Ovary (tissue), 9 donors: ENCODE data around the gene FAM20C. TPM values are rescaled to one million over a fixed set of nuclear protein-coding genes. Genes with fewer than 3 reads are reported as not detected.

Source experiments
- DNase-seq, 5 donors: peaks; one replicate each; pipeline ENCODE4 v3.0.0-alpha.2; 2019 to 2020
- H3K27ac ChIP-seq, 2 donors: fragments of 200-600 bp; one replicate each; pipeline versions ENCODE4 v1.5.1 to v1.8.0; 2019 to 2022
- H3K27me3 ChIP-seq: fragments of 200-600 bp; one replicate; pipeline ENCODE4 v1.8.0; 2022
- H3K36me3 ChIP-seq: fragments of 200-600 bp; sonication (generic); one replicate; pipeline ENCODE4 v1.5.1; 2019
- H3K4me1 ChIP-seq: one replicate; pipeline ENCODE4 v1.8.1; 2013; ENCODE audit warnings: mild to moderate bottlenecking, moderate library complexity; ENCODE audit not compliant: insufficient read depth
- H3K4me3 ChIP-seq: fragments of 200-600 bp; sonication (generic); one replicate; pipeline ENCODE4 v1.5.1; 2017
- H3K9me3 ChIP-seq, 2 donors: fragments of 200-600 bp in 1 of 2; sonication (generic) in 1 of 2; one replicate each; pipeline versions ENCODE4 v1.5.1 to v1.8.1; 2013 to 2019; ENCODE audit warnings: mild to moderate bottlenecking in 1 of 2, moderate library complexity in 1 of 2
- EP300 ChIP-seq: sonication (generic); formaldehyde crosslinking; IDR thresholded peaks from one replicate; pipeline ENCODE4 v1.6.1; 2017; ENCODE audit warnings: antibody characterized with exemption
- POLR2A ChIP-seq: fragments of 450-650 bp; IDR thresholded peaks from one replicate; pipeline ENCODE4 v1.6.1; 2017; ENCODE audit warnings: antibody characterized with exemption, mild to moderate bottlenecking, moderate library complexity
- WGBS, 3 donors: extraction: QIAGEN DNeasy Blood & Tissue Kit in 1 of 3; methylation state at CpG; one replicate each; pipeline versions ENCODE4 v1.1.5 to v1.1.7; 2013 to 2017; 5-methylcytosine and 5-hydroxymethylcytosine counted together
- intact Hi-C, 4 donors: fragments of 100-400 bp; cut with DNase I; formaldehyde crosslinking; loops; one replicate each; pipeline versions ENCODE4 v1.11.0 to v1.15.1; 2022 to 2023
- polyA plus RNA-seq, 2 donors: library from polyadenylated mRNA; stranded (reverse); fragments of 200-250 nt in 1 of 2; fragments of 350-450 nt in 1 of 2; fragmentation: Illumina TruSeq in 1 of 2; extraction: RNeasy Lipid Tissue Mini Kit (QIAGEN cat#74804) in 1 of 2; gene quantifications; one replicate each; pipeline ENCODE4 v1.2.3, GENCODE V29; 2013 to 2014
- total RNA-seq, 7 donors: library from RNA; depleted of rRNA in 2 of 7; stranded (reverse); fragments of >200 nt in 2 of 7; fragmentation: NEBNext Ultra II Directional in 3 of 7; extraction: Animal tissue kit (Norgen Biotek cat#: 25700) in 3 of 7; gene quantifications; one replicate each; pipeline versions ENCODE4 v1.1.0 to v1.2.4, GENCODE V29; 2016 to 2023
- TF ChIP-seq, protein P1 (sequence below), 3 donors: fragments of 450-650 bp in 2 of 3; fragments of 200-600 bp in 1 of 3; IDR thresholded peaks; one replicate each; pipeline versions ENCODE4 v1.5.1 to v1.8.0; 2016 to 2022; ENCODE audit warnings: antibody characterized with exemption in 3 of 3, mild to moderate bottlenecking in 1 of 3
- donor health status: DM: no; HTN: no; CAD: no; lungs with moderate emphysema.
- donor health status: DM: no; HTN: no; CAD: no.
- donor health status: Bipolar disorder and iron deficiency.
- donor health status: DM: yes; HTN: yes; CAD: no.
- donor health status: DM: no; HTN: no; CAD: no.
- donor health status: DM: yes; HTN: yes; CAD: no.

Gene FAM20C
- total and polyA plus RNA-seq, 9 donors, result 6.2 to 80.4 (median 33.5) TPM

- DNase-seq, result peak in 2 of 5 donors; percentile 51 to 53
- peaks cover 15% of the 10 kb centered on the region for H3K4me1 ChIP-seq
- peak overlapping the region; percentile 51 to 93 for H3K27ac ChIP-seq
Observed at GRCh38 chr7:191105-191980, 1.0 kb upstream of the FAM20C start.

GRCh38 chr7:192701-193480 is 520 bp downstream of the FAM20C start:
- TF ChIP-seq POLR2A, result no peak
- TF ChIP-seq EP300, result no peak
- TF ChIP-seq, protein P1, sequence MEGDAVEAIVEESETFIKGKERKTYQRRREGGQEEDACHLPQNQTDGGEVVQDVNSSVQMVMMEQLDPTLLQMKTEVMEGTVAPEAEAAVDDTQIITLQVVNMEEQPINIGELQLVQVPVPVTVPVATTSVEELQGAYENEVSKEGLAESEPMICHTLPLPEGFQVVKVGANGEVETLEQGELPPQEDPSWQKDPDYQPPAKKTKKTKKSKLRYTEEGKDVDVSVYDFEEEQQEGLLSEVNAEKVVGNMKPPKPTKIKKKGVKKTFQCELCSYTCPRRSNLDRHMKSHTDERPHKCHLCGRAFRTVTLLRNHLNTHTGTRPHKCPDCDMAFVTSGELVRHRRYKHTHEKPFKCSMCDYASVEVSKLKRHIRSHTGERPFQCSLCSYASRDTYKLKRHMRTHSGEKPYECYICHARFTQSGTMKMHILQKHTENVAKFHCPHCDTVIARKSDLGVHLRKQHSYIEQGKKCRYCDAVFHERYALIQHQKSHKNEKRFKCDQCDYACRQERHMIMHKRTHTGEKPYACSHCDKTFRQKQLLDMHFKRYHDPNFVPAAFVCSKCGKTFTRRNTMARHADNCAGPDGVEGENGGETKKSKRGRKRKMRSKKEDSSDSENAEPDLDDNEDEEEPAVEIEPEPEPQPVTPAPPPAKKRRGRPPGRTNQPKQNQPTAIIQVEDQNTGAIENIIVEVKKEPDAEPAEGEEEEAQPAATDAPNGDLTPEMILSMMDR (IDR thresholded peaks at IDR 0.05), result no peak
- H3K27ac ChIP-seq, result peak overlapping the region; percentile 26 to 93
- no peaks in the 10 kb centered on the region for H3K27me3 ChIP-seq
- WGBS, 3 donors, result 0 to 1% (median 1%) methylated on average over 2 to 108 of the region's 119 CpGs
- H3K4me3 ChIP-seq, result peak overlapping the region; percentile 50
- DNase-seq, result peak in 2 of 5 donors; percentile 54 to 57
- peaks cover 15% of the 10 kb centered on the region for H3K4me1 ChIP-seq
- H3K36me3 ChIP-seq, result no peaks in the 10 kb centered on the region
- intact Hi-C loops, result loop anchor here in 1 of 4 donors (5.0 kb wide), 1 partner anchor 46 kb away; no protein-coding TSS in a partner anchor
- H3K9me3 ChIP-seq, result no peaks in the 10 kb centered on the region

More at GRCh38 chr7:191105-191980, 1.0 kb upstream of the FAM20C start:
- Histone ChIP-seq H3K27me3 (no peaks in the 10 kb centered on the region), H3K9me3 (no peaks in the 10 kb centered on the region), H3K36me3 (no peaks in the 10 kb centered on the region), H3K4me3 (peak overlapping the region; percentile 50)
- TF ChIP-seq EP300, result no peak
- TF ChIP-seq POLR2A, result no peak
- TF ChIP-seq, protein P1 (IDR thresholded peaks at IDR 0.05), result no peak
- intact Hi-C loops, result loop anchor here in 1 of 4 donors (5.0 kb wide), 1 partner anchor 44 kb away; no protein-coding TSS in a partner anchor
- 16 to 17% (median 17%) methylated on average over 31 to 33 of the region's 34 CpGs for WGBS, 3 donors

DNA sequence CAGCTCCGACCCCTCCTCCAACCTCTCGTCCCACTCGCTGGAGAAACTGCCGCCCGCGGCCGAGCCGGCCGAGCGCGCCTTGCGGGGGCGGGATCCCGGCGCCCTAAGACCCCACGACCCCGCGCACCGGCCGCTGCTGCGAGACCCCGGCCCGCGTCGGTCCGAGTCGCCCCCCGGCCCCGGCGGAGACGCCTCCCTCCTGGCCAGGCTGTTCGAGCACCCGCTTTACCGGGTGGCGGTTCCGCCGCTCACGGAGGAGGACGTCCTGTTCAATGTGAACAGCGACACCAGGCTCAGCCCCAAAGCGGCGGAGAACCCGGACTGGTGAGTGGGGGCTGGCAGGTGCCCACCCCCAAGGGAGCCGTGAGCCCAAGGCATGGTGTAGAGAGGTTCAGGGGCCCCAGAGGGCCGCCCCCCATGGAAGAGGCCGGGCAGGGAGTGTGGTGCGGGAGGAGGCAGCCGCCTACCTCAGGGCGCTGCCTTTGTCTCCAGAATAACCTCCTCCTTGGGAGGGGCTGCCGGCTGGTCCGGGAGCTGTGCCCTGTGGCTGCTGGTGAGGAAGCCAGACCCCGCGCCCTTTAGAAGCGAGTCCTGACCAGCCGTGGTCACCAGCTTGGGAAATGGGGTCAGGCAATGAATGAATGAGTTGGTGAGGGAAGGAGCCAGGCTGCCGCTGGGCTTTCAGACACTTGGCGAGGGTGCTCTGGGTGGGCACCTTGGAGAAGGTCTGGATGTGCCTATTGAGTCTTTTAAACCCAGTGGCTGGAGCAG is 1.3 kb downstream of the FAM20C start:
- peaks cover 15% of the 10 kb centered on the region for H3K4me1 ChIP-seq

DNA sequence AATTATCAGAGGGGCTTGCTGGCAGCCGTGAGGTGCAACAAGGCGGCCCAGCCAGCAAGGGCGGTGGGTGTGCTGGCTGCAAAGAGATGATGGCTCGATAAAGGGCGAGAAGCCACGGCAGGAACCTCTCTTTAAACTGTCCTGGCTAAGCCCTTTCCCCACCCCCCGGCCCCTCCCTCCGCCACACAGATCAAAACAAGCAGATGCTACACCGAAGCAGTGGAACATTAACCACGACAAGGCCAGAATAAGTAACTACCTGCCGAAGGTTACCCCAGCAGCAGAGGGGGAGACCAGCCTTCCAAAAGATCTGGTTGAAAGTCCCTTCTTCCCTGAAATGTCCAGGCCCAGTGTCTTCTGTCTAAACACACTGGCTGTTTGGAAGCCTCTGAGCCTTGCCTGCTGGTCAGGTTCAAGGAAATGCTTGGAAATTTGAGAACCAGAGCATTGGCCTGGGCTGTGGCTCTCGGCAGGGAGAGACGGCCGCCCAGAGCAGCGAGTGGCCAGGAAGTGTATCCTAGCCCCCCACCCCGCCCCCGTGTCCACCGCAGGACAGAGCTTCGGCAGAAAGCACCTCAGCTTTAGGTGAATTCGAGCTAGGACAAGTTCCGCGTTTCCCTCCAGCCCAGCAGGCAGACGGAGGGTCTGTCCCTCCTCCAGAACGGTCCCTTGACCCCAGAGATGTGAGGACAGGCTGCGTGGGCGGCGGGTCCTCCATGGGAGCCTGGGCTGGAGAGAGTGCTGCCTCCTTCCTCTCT is 2.1 kb downstream of the FAM20C start:
- peak in 1 of 5 donors; percentile 67 for DNase-seq
- WGBS, 3 donors, result 10 to 18% (median 14%) methylated on average over 27 of the region's 27 CpGs
- Histone ChIP-seq H3K4me1 (peaks cover 15% of the 10 kb centered on the region), H3K27me3 (no peaks in the 10 kb centered on the region), H3K4me3 (peak overlapping the region; percentile 50), H3K9me3 (no peaks in the 10 kb centered on the region), H3K36me3 (no peaks in the 10 kb centered on the region), H3K27ac (peak overlapping the region in 1 of 2 donors; percentile 10)
- intact Hi-C loops, result loop anchor here in 1 of 4 donors (5.0 kb wide), 1 partner anchor 47 kb away; no protein-coding TSS in a partner anchor
- TF ChIP-seq EP300 (no peak), POLR2A (no peak)
- TF ChIP-seq, protein P1 (IDR thresholded peaks at IDR 0.05), result no peak

More for the DNA sequence above, 1.3 kb downstream of the FAM20C start:
- peak overlapping the region; percentile 50 for H3K4me3 ChIP-seq
- WGBS, 3 donors, result 1 to 2% (median 1%) methylated on average over 49 to 57 of the region's 57 CpGs
- no peak for TF ChIP-seq EP300
- H3K36me3 ChIP-seq, result no peaks in the 10 kb centered on the region
- no peaks in the 10 kb centered on the region for H3K9me3 ChIP-seq
- DNase-seq, result peak in 1 of 5 donors; percentile 48
- H3K27me3 ChIP-seq, result no peaks in the 10 kb centered on the region
- intact Hi-C loops, result loop anchor here in 1 of 4 donors (5.0 kb wide), 1 partner anchor 46 kb away; no protein-coding TSS in a partner anchor
- peak overlapping the region in 1 of 2 donors; percentile 16 for H3K27ac ChIP-seq
